ENCODE measurements around the gene GLIS1. TPM values are rescaled to one million over a fixed set of nuclear protein-coding genes. Genes with fewer than 3 reads are reported as not detected.

The GLIS1 gene
- polyA plus RNA-seq, 3 donors = not detected

- no peak for DNase-seq
- H3K9me3 Mint-ChIP-seq = no peaks in the 10 kb centered on the region
- H3K36me3 ChIP-seq (replicated peaks in 1 of 2; ENCODE audit: control insufficient read depth in 1 of 2, insufficient read depth in 2 of 2, low read length in 2 of 2) = no peaks in the 10 kb centered on the region
- H3K9ac ChIP-seq (ENCODE audit: insufficient read depth, low read length, poor library complexity, severe bottlenecking) = no peak overlapping the region
- no peaks in the 10 kb centered on the region for H3K36me3 Mint-ChIP-seq
- H3K27me3 ChIP-seq (ENCODE audit: control insufficient read depth in 2 of 2, insufficient read depth in 2 of 2, low read length in 2 of 2) = no peaks in the 10 kb centered on the region
- intact Hi-C loops (cut with micrococcal nuclease) = no loop called here
- WGBS (ENCODE audit: insufficient coverage) = 93% methylated on average over 4 of the region's 5 CpGs
- H4K20me1 ChIP-seq (ENCODE audit: insufficient read depth, low read length) = no peaks in the 10 kb centered on the region
- H3K27me3 Mint-ChIP-seq (ENCODE audit: low read depth in 3 of 3) = peaks cover 0 to 8% (median 0%) of the 10 kb centered on the region in 3 donors
- no peaks in the 10 kb centered on the region for H3K4me1 ChIP-seq (ENCODE audit: control insufficient read depth in 1 of 2, insufficient read depth in 2 of 2, low read length in 2 of 2)
- no peak overlapping the region for H3K4me3 Mint-ChIP-seq
- no peaks in the 10 kb centered on the region for H3K79me2 ChIP-seq (ENCODE audit: insufficient read depth, low read length)
- TF ChIP-seq CTCF (IDR thresholded peaks at IDR 0.05) = no peak
- no peak overlapping the region for H3K4me2 ChIP-seq (replicated peaks; ENCODE audit: extremely low read depth, low read length, poor library complexity, severe bottlenecking)
- no peaks in the 10 kb centered on the region for H3K9me3 ChIP-seq (replicated peaks in 1 of 2; ENCODE audit: control insufficient read depth in 1 of 2, insufficient read depth in 1 of 2, low read length in 2 of 2)
- H3K27ac Mint-ChIP-seq = no peak overlapping the region
- H3K27ac ChIP-seq (ENCODE audit: low read depth in 1 of 2, low read length in 2 of 2) = no peak overlapping the region
- no peak overlapping the region for H3K4me3 ChIP-seq (replicated peaks in 1 of 3; ENCODE audit: low read depth in 2 of 3, low read length in 3 of 3)
- no peaks in the 10 kb centered on the region for H3K4me1 Mint-ChIP-seq
- no peak overlapping the region for H2AFZ ChIP-seq (ENCODE audit: insufficient read depth, low read depth, low read length, poor library complexity, severe bottlenecking)
Measured at GRCh38 chr1:53542551-53542950, 196.4 kb downstream of the GLIS1 start.

GRCh38 chr1:53541761-53542550 is 197.0 kb downstream of the GLIS1 start:
- Histone ChIP-seq H3K9ac (ENCODE audit: insufficient read depth, low read length, poor library complexity, severe bottlenecking) (no peak overlapping the region), H3K27me3 (ENCODE audit: control insufficient read depth in 2 of 2, insufficient read depth in 2 of 2, low read length in 2 of 2) (no peaks in the 10 kb centered on the region), H2AFZ (ENCODE audit: insufficient read depth, low read depth, low read length, poor library complexity, severe bottlenecking) (no peak overlapping the region), H3K4me3 (replicated peaks in 1 of 3; ENCODE audit: low read depth in 2 of 3, low read length in 3 of 3) (no peak overlapping the region), H3K4me2 (replicated peaks; ENCODE audit: extremely low read depth, low read length, poor library complexity, severe bottlenecking) (no peak overlapping the region), H3K27ac (ENCODE audit: low read depth in 1 of 2, low read length in 2 of 2) (no peak overlapping the region), H3K36me3 (replicated peaks in 1 of 2; ENCODE audit: control insufficient read depth in 1 of 2, insufficient read depth in 2 of 2, low read length in 2 of 2) (no peaks in the 10 kb centered on the region), H3K9me3 (replicated peaks in 1 of 2; ENCODE audit: control insufficient read depth in 1 of 2, insufficient read depth in 1 of 2, low read length in 2 of 2) (no peaks in the 10 kb centered on the region), H4K20me1 (ENCODE audit: insufficient read depth, low read length) (no peaks in the 10 kb centered on the region), H3K79me2 (ENCODE audit: insufficient read depth, low read length) (no peaks in the 10 kb centered on the region), H3K4me1 (ENCODE audit: control insufficient read depth in 1 of 2, insufficient read depth in 2 of 2, low read length in 2 of 2) (no peaks in the 10 kb centered on the region)
- no peaks in the 10 kb centered on the region for H3K36me3 Mint-ChIP-seq
- H3K27ac Mint-ChIP-seq = no peak overlapping the region
- H3K27me3 Mint-ChIP-seq (ENCODE audit: low read depth in 3 of 3) = peaks cover 0 to 8% (median 0%) of the 10 kb centered on the region in 3 donors
- no peak for DNase-seq
- H3K4me1 Mint-ChIP-seq = no peaks in the 10 kb centered on the region
- H3K4me3 Mint-ChIP-seq = no peak overlapping the region
- H3K9me3 Mint-ChIP-seq = no peaks in the 10 kb centered on the region
- WGBS (ENCODE audit: insufficient coverage) = 86% methylated on average over 13 of the region's 15 CpGs
- no peak for TF ChIP-seq CTCF (IDR thresholded peaks at IDR 0.05)
- intact Hi-C loops (cut with micrococcal nuclease) = no loop called here
